H1 (cell line): ENCODE measurements around the gene LRRC4C. TPM values are rescaled to one million over a fixed set of nuclear protein-coding genes. Genes with fewer than 3 reads are reported as not detected.

Source experiments
- CTCF ChIA-PET: fragments of 300-600 bp; sonication (Branson Sonifier 250); formaldehyde crosslinking; loops from one replicate; lab custom pipeline; 2021; ENCODE audit not compliant: partially characterized antibody; lab: Charles Lee
- POLR2A ChIA-PET: fragments of 300-600 bp; sonication (Branson Sonifier 250); formaldehyde crosslinking; loops from one replicate; lab custom pipeline; 2021; ENCODE audit warnings: inconsistent platforms; ENCODE audit not compliant: partially characterized antibody; lab: Charles Lee
- DNase-seq, 2 experiments: peaks; one replicate each; pipeline versions ENCODE4 v3.0.0 to v3.0.0-alpha.2; 2010 to 2022; ENCODE audit warnings: low spot score in 2 of 2, low read depth in 1 of 2, mixed read lengths in 1 of 2
- FAIRE-seq: peaks from 2 replicates; lab custom pipeline; 2011; peaks lifted over from hg19 to GRCh38; lab: Jason Lieb, UNC
- H2AFZ ChIP-seq: 2 replicates; pipeline ENCODE4 v1.8.1; 2012; ENCODE audit warnings: low read length, inconsistent platforms
- H2AK5ac ChIP-seq: 2 replicates; pipeline ENCODE4 v1.6.1; 2013; ENCODE audit warnings: low read depth, low read length
- H2BK120ac ChIP-seq: replicated peaks from 2 replicates; pipeline ENCODE3; 2013; ENCODE audit warnings: low read depth, low read length, inconsistent platforms
- H2BK12ac ChIP-seq: 2 replicates; pipeline ENCODE4 v1.6.1; 2013; ENCODE audit warnings: low read depth, low read length
- H2BK15ac ChIP-seq: 2 replicates; pipeline ENCODE4 v1.6.1; 2013; ENCODE audit warnings: low read length
- H2BK20ac ChIP-seq: 2 replicates; pipeline ENCODE4 v1.6.1; 2013; ENCODE audit warnings: low read length
- H2BK5ac ChIP-seq: 2 replicates; pipeline ENCODE4 v1.6.1; 2013; ENCODE audit warnings: low read depth, low read length
- H3K14ac ChIP-seq: 2 replicates; pipeline ENCODE4 v1.6.1; 2013; ENCODE audit warnings: inconsistent platforms; ENCODE audit not compliant: insufficient read length
- H3K18ac ChIP-seq: 2 replicates; pipeline ENCODE4 v1.6.1; 2013; ENCODE audit warnings: low read length; ENCODE audit errors: extremely low read depth
- H3K23ac ChIP-seq: 2 replicates; pipeline ENCODE4 v1.6.1; 2013; ENCODE audit warnings: inconsistent platforms; ENCODE audit not compliant: insufficient read length
- H3K23me2 ChIP-seq: 2 replicates; pipeline ENCODE4 v1.6.1; 2013; ENCODE audit warnings: low read depth, low read length
- H3K27ac ChIP-seq: 2 replicates; pipeline ENCODE4 v1.6.1; 2011; ENCODE audit warnings: low read depth, low read length, inconsistent platforms
- H3K27me3 ChIP-seq, 4 experiments: replicated peaks in 1 of 4; 1 replicate in 1 of 4; 2 replicates in 3 of 4; pipeline versions ENCODE4 v1.6.1 to v1.8.1; 2011 to 2013; ENCODE audit warnings: low read length in 3 of 4, mild to moderate bottlenecking in 3 of 4, inconsistent platforms in 2 of 4, mixed read lengths in 2 of 4, moderate library complexity in 1 of 4; ENCODE audit not compliant: control insufficient read depth in 3 of 4, insufficient read depth in 3 of 4; ENCODE audit errors: extremely low read depth in 1 of 4
- H3K36me3 ChIP-seq, 4 experiments: 2 replicates each; pipeline versions ENCODE4 v1.6.1 to v1.8.1; 2011 to 2013; ENCODE audit warnings: mild to moderate bottlenecking in 4 of 4, low read length in 3 of 4, moderate library complexity in 2 of 4, control low read depth in 1 of 4, inconsistent platforms in 1 of 4; ENCODE audit not compliant: insufficient read depth in 4 of 4, control insufficient read depth in 2 of 4
- H3K4ac ChIP-seq: replicated peaks from 2 replicates; pipeline ENCODE3; 2013; ENCODE audit warnings: low read length, low read depth, mixed read lengths, inconsistent platforms; ENCODE audit not compliant: insufficient read length
- H3K4me1 ChIP-seq, 4 experiments: replicated peaks in 1 of 4; 1 replicate in 1 of 4; 2 replicates in 3 of 4; pipeline versions ENCODE4 v1.6.1 to v1.8.1; 2011 to 2013; ENCODE audit warnings: low read length in 3 of 4, inconsistent platforms in 2 of 4, mixed read lengths in 1 of 4; ENCODE audit not compliant: insufficient read depth in 4 of 4, control insufficient read depth in 3 of 4
- H3K4me2 ChIP-seq, 2 experiments: 2 replicates each; pipeline versions ENCODE4 v1.6.1 to v1.8.1; 2011 to 2013; ENCODE audit warnings: low read depth in 2 of 2, low read length in 2 of 2, control low read depth in 1 of 2, inconsistent platforms in 1 of 2, mild to moderate bottlenecking in 1 of 2; ENCODE audit not compliant: insufficient read depth in 1 of 2
- H3K4me3 ChIP-seq, 4 experiments: fragments of 200-600, 300-600 bp in 1 of 4; sonication (generic), shearing (Covaris generic), sonication (Bioruptor Twin) in 1 of 4; 2 replicates each; pipeline versions ENCODE4 v1.5.1 to v1.8.1; 2011 to 2016; ENCODE audit warnings: low read length in 4 of 4, low read depth in 3 of 4, control low read depth in 2 of 4, inconsistent platforms in 2 of 4, mild to moderate bottlenecking in 2 of 4, mixed read lengths in 1 of 4, moderate library complexity in 1 of 4; ENCODE audit not compliant: insufficient read depth in 2 of 4; ENCODE audit errors: extremely low read depth in 1 of 4
- H3K56ac ChIP-seq: replicated peaks from 2 replicates; pipeline ENCODE3; 2013; ENCODE audit warnings: low read depth, mild to moderate bottlenecking, mixed read lengths, low read length, inconsistent platforms; ENCODE audit not compliant: insufficient read length
- H3K79me1 ChIP-seq: 2 replicates; pipeline ENCODE4 v1.6.1; 2013; ENCODE audit warnings: low read depth, low read length, control low read depth
- H3K79me2 ChIP-seq, 2 experiments: 2 replicates each; pipeline versions ENCODE4 v1.6.1 to v1.8.1; 2012 to 2013; ENCODE audit warnings: low read length in 2 of 2, mild to moderate bottlenecking in 2 of 2, inconsistent platforms in 1 of 2; ENCODE audit not compliant: insufficient read depth in 2 of 2, control insufficient read depth in 1 of 2
- H3K9ac ChIP-seq, 4 experiments: replicated peaks in 1 of 4; 1 replicate in 1 of 4; 2 replicates in 3 of 4; pipeline versions ENCODE4 v1.6.1 to v1.8.1; 2011 to 2013; ENCODE audit warnings: low read depth in 3 of 4, low read length in 3 of 4, control low read depth in 2 of 4, mild to moderate bottlenecking in 2 of 4, moderate library complexity in 2 of 4, inconsistent platforms in 1 of 4; ENCODE audit errors: extremely low read depth in 1 of 4
- H3K9me3 ChIP-seq, 2 experiments: 2 replicates each; pipeline versions ENCODE4 v1.6.1 to v1.8.1; 2012 to 2013; ENCODE audit warnings: mild to moderate bottlenecking in 2 of 2, moderate library complexity in 2 of 2, control low read depth in 1 of 2, inconsistent platforms in 1 of 2, low read depth in 1 of 2, low read length in 1 of 2, mixed read lengths in 1 of 2; ENCODE audit not compliant: insufficient read depth in 2 of 2
- H4K20me1 ChIP-seq, 2 experiments: replicated peaks in 1 of 2; 2 replicates each; pipeline versions ENCODE3 to v1.8.1; 2011 to 2013; ENCODE audit warnings: inconsistent platforms in 2 of 2, low read length in 2 of 2, mild to moderate bottlenecking in 1 of 2; ENCODE audit not compliant: insufficient read depth in 2 of 2, control insufficient read depth in 1 of 2
- H4K5ac ChIP-seq: 2 replicates; pipeline ENCODE4 v1.6.1; 2013; ENCODE audit warnings: low read length, low read depth, mixed read lengths, inconsistent platforms; ENCODE audit not compliant: insufficient read length
- H4K8ac ChIP-seq: 2 replicates; pipeline ENCODE4 v1.8.0; 2013; ENCODE audit warnings: mild to moderate bottlenecking, moderate library complexity, low read length, inconsistent platforms; ENCODE audit not compliant: insufficient read depth; ENCODE audit errors: extremely low read depth
- H4K91ac ChIP-seq: replicated peaks from 2 replicates; pipeline ENCODE3; 2013; ENCODE audit warnings: low read length, mixed read lengths, inconsistent platforms; ENCODE audit not compliant: insufficient read length
- BACH1 ChIP-seq: IDR thresholded peaks from 2 replicates; pipeline ENCODE4 v1.6.1; 2012; ENCODE audit warnings: low read length, improper control_type of control experiment
- NANOG ChIP-seq: IDR thresholded peaks from 2 replicates; pipeline ENCODE4 v1.6.1; 2011; ENCODE audit warnings: low read length, low read depth, mild to moderate bottlenecking, inconsistent platforms; ENCODE audit not compliant: insufficient read depth, poor library complexity, severe bottlenecking
- WGBS, 2 experiments: shearing (Covaris generic) in 1 of 2; methylation state at CpG; one replicate each; pipeline versions ENCODE4 v1.1.6 to v1.1.7; 2013 to 2015; ENCODE audit warnings: low lambda C conversion rate in 2 of 2, mixed read lengths in 2 of 2, inconsistent platforms in 1 of 2, low coverage in 1 of 2, missing lambda C conversion rate in 1 of 2; ENCODE audit not compliant: insufficient replicate concordance in 2 of 2, insufficient coverage in 1 of 2, insufficient read length in 1 of 2; ENCODE audit errors: extremely low coverage in 1 of 2, missing lambda C conversion rate in 1 of 2; 5-methylcytosine and 5-hydroxymethylcytosine counted together
- polyA plus RNA-seq, 7 experiments: library from polyadenylated mRNA; depleted of rRNA in 3 of 7; stranded (reverse) in 5 of 7; unstranded in 2 of 7; fragments of >200 nt in 5 of 7; fragments of 200-250 nt in 2 of 7; gene quantifications; 1 replicate in 5 of 7; 2 replicates in 1 of 7; 4 replicates in 1 of 7; pipeline versions ENCODE4 v1.2.1 to v1.2.3, GENCODE V29; 2011 to 2013; ENCODE audit warnings: missing spikeins in 2 of 7, mixed read lengths in 2 of 7
- total RNA-seq: library from RNA; stranded (reverse); fragmentation: NEBNext Ultra II Directional; extraction: Animal tissue kit (Norgen Biotek cat#: 25700); gene quantifications from 2 replicates; pipeline ENCODE4 v1.2.1, GENCODE V29; 2021

LRRC4C gene
- total and polyA plus RNA-seq, 2 of the 8 experiments (the other 6 are each of a cell fraction or from before 2014, with no cell fraction given), result 0.23 to 2.2 TPM

DNA sequence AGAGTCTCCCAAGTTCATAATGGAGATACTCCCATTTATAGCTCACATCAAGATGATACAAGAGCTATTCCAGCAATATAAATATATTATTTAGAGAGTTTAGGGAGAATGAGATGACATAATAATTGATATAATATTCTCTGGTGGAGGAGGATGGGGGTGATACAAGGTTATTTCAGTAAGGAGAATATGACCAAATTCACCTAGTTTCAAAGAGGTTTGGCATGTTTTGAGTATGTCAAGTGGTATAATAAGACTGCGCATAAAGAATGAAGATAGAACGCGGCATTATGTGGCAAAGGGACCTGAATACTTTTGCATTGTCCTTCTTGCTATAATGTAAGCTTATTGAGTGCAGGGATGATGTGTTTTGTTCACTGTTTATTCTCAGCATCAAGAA lies 1283.5 kb downstream of the LRRC4C start:
- Histone ChIP-seq H3K79me1 (no peaks in the 10 kb centered on the region), H3K4me2 (no peak overlapping the region), H2BK5ac (no peak overlapping the region), H3K23ac (no peak overlapping the region), H3K14ac (no peak overlapping the region), H3K23me2 (no peaks in the 10 kb centered on the region), H4K8ac (no peak overlapping the region), H2AK5ac (no peak overlapping the region), H3K27me3 (no peaks in the 10 kb centered on the region; a peak in 1 of 7 replicates), H2BK15ac (no peak overlapping the region), H2BK12ac (no peak overlapping the region), H3K4ac (no peak overlapping the region), H2BK20ac (no peak overlapping the region), H3K9me3 (no peaks in the 10 kb centered on the region), H3K56ac (no peak overlapping the region), H2BK120ac (no peak overlapping the region), H4K91ac (no peak overlapping the region), H3K79me2 (no peaks in the 10 kb centered on the region), H3K4me1 (no peaks in the 10 kb centered on the region), H4K5ac (no peak overlapping the region), H3K36me3 (no peaks in the 10 kb centered on the region), H3K18ac (no peak overlapping the region), H2AFZ (no peak overlapping the region), H3K27ac (no peak overlapping the region), H3K4me3 (no peak overlapping the region), H4K20me1 (no peaks in the 10 kb centered on the region), H3K9ac (no peak overlapping the region)
- FAIRE-seq (no peak), DNase-seq (no peak)
- no peak for TF ChIP-seq BACH1
- TF ChIP-seq NANOG, result no peak
- 96% methylated on average over 3 of the region's 3 CpGs; no CpG with 5 or more reads in 1 of the 2 experiments for WGBS, 2 experiments
- CTCF ChIA-PET, result interaction anchor here (0.6 to 1.2 kb wide), 3 partner anchors 9 to 119 kb away, joined by 3 read pairs; no protein-coding TSS in a partner anchor
- POLR2A ChIA-PET, result no interaction called here
